Measurements from ENCODE around the gene PRDM5. TPM values are rescaled to one million over a fixed set of nuclear protein-coding genes. Genes with fewer than 3 reads are reported as not detected.

The PRDM5 gene
- total RNA-seq, 3 donors from 2014 or later (not counting 1 experiment from before 2014, with no cell fraction given): not detected

DNA sequence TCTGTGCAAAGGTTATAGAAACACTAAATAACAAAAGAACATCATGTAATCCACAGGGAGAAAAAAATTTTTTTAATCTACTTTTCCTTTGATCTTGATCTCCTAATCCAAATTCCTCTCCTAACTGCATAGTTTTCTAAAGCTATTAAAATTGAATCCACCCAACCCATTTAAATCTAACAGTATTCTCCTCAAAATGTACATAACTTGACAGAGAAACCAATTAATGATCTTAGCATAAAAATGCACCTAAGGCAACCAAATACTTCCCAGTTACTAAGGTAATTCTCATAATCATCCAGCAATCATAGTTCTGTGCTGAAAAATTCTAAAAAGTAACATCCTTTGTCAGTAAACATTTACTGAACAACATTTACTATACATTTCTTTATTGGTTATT lies 60.7 kb downstream of the PRDM5 start:
- no peaks in the 10 kb centered on the region for H3K27me3 ChIP-seq (ENCODE audit: control insufficient read depth, insufficient read depth, low read length)
- no peak for ATAC-seq
- DNase-seq: no peak
- no peaks in the 10 kb centered on the region for H3K4me1 Mint-ChIP-seq
- H3K27ac ChIP-seq (ENCODE audit: low read length): no peak overlapping the region
- H3K27ac Mint-ChIP-seq: no peak overlapping the region
- no peaks in the 10 kb centered on the region for H3K9me3 ChIP-seq (ENCODE audit: control insufficient read depth, insufficient read depth, low read length)
- TF ChIP-seq, protein P1, sequence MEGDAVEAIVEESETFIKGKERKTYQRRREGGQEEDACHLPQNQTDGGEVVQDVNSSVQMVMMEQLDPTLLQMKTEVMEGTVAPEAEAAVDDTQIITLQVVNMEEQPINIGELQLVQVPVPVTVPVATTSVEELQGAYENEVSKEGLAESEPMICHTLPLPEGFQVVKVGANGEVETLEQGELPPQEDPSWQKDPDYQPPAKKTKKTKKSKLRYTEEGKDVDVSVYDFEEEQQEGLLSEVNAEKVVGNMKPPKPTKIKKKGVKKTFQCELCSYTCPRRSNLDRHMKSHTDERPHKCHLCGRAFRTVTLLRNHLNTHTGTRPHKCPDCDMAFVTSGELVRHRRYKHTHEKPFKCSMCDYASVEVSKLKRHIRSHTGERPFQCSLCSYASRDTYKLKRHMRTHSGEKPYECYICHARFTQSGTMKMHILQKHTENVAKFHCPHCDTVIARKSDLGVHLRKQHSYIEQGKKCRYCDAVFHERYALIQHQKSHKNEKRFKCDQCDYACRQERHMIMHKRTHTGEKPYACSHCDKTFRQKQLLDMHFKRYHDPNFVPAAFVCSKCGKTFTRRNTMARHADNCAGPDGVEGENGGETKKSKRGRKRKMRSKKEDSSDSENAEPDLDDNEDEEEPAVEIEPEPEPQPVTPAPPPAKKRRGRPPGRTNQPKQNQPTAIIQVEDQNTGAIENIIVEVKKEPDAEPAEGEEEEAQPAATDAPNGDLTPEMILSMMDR (IDR thresholded peaks at IDR 0.05): no peak
- H3K36me3 Mint-ChIP-seq: no peaks in the 10 kb centered on the region
- no peaks in the 10 kb centered on the region for H3K36me3 ChIP-seq (ENCODE audit: control insufficient read depth, insufficient read depth, low read length)
- no peaks in the 10 kb centered on the region for H3K9me3 Mint-ChIP-seq
- H3K27me3 Mint-ChIP-seq (ENCODE audit: low read depth in 2 of 2): no peaks in the 10 kb centered on the region
- H3K4me1 ChIP-seq (ENCODE audit: control insufficient read depth, insufficient read depth, low read length): no peaks in the 10 kb centered on the region
- H3K4me3 ChIP-seq (ENCODE audit: low read length): no peak overlapping the region
- no peak overlapping the region for H3K4me3 Mint-ChIP-seq
- intact Hi-C loops (cut with micrococcal nuclease): no loop called here

- intact Hi-C loops (cut with micrococcal nuclease): no loop called here
- no peaks in the 10 kb centered on the region for H3K9me3 ChIP-seq (ENCODE audit: control insufficient read depth, insufficient read depth, low read length)
- Mint-ChIP-seq H3K27ac (no peak overlapping the region), H3K36me3 (no peaks in the 10 kb centered on the region), H3K4me1 (no peaks in the 10 kb centered on the region), H3K9me3 (no peaks in the 10 kb centered on the region), H3K27me3 (ENCODE audit: low read depth in 2 of 2) (no peaks in the 10 kb centered on the region), H3K4me3 (no peak overlapping the region)
- 59% methylated on average over 3 of the region's 3 CpGs for WGBS (ENCODE audit: insufficient coverage)
- H3K27me3 ChIP-seq (ENCODE audit: control insufficient read depth, insufficient read depth, low read length): no peaks in the 10 kb centered on the region
- no peak overlapping the region for H3K27ac ChIP-seq (ENCODE audit: low read length)
- no peak overlapping the region for H3K4me3 ChIP-seq (ENCODE audit: low read length)
- ATAC-seq: no peak
- TF ChIP-seq, protein P1 (IDR thresholded peaks at IDR 0.05): no peak
- H3K36me3 ChIP-seq (ENCODE audit: control insufficient read depth, insufficient read depth, low read length): no peaks in the 10 kb centered on the region
- no peaks in the 10 kb centered on the region for H3K4me1 ChIP-seq (ENCODE audit: control insufficient read depth, insufficient read depth, low read length)
- no peak for DNase-seq
Observed at GRCh38 chr4:120858776-120859175, 63.8 kb downstream of the PRDM5 start.

DNA sequence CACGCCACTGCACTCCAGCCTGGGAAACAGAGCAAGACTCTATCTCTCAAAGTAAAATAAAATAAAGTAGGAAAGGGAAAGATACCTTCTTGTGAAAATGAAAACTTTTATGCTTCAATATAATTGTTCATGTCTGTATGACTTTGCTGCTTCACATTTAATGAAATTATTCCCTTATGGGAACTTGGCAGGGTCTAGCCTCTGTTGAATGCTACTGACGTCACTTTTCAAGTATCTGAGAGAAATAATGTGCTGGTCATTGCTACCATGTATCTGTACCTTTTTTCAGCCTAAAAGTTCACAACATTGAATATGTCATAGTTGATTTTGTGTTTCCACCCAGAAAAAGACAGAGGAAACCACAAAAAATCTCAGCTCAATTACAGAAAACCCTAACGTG lies 65.2 kb downstream of the PRDM5 start:
- no peaks in the 10 kb centered on the region for H3K9me3 Mint-ChIP-seq
- DNase-seq (no peak), ATAC-seq (no peak)
- intact Hi-C loops (cut with micrococcal nuclease): no loop called here
- H3K27me3 ChIP-seq (ENCODE audit: control insufficient read depth, insufficient read depth, low read length): no peaks in the 10 kb centered on the region
- no peaks in the 10 kb centered on the region for H3K4me1 ChIP-seq (ENCODE audit: control insufficient read depth, insufficient read depth, low read length)
- H3K36me3 ChIP-seq (ENCODE audit: control insufficient read depth, insufficient read depth, low read length): no peaks in the 10 kb centered on the region
- H3K9me3 ChIP-seq (ENCODE audit: control insufficient read depth, insufficient read depth, low read length): no peaks in the 10 kb centered on the region
- H3K36me3 Mint-ChIP-seq: no peaks in the 10 kb centered on the region
- no peak overlapping the region for H3K4me3 Mint-ChIP-seq
- H3K4me3 ChIP-seq (ENCODE audit: low read length): no peak overlapping the region
- WGBS (ENCODE audit: insufficient coverage): 87% methylated on average over 1 of the region's 3 CpGs
- H3K27me3 Mint-ChIP-seq (ENCODE audit: low read depth in 2 of 2): no peaks in the 10 kb centered on the region
- H3K27ac Mint-ChIP-seq: no peak overlapping the region
- H3K4me1 Mint-ChIP-seq: no peaks in the 10 kb centered on the region
- TF ChIP-seq, protein P1 (IDR thresholded peaks at IDR 0.05): no peak
- no peak overlapping the region for H3K27ac ChIP-seq (ENCODE audit: low read length)

DNA sequence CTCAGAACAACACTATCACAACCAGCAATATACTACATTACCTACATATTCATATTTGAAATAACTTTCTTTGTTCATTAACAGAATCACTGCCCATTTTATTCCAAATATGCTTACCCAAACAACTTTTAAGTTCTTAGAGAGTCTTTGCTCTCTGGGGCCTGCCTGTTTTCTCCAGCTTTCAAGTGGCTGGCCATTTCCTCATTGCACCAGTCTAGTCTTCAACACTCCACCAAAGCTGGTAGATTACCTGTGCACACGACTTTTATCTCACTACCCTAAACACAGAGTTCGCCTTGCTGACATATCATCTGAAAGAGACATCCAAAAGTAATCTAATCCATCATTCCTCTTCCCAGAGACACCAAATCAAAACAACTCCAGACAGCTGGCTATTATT lies 66.2 kb downstream of the PRDM5 start:
- Histone ChIP-seq H3K27ac (ENCODE audit: low read length) (no peak overlapping the region), H3K9me3 (ENCODE audit: control insufficient read depth, insufficient read depth, low read length) (no peaks in the 10 kb centered on the region), H3K4me1 (ENCODE audit: control insufficient read depth, insufficient read depth, low read length) (no peaks in the 10 kb centered on the region), H3K36me3 (ENCODE audit: control insufficient read depth, insufficient read depth, low read length) (no peaks in the 10 kb centered on the region), H3K4me3 (ENCODE audit: low read length) (no peak overlapping the region), H3K27me3 (ENCODE audit: control insufficient read depth, insufficient read depth, low read length) (no peaks in the 10 kb centered on the region)
- no peaks in the 10 kb centered on the region for H3K9me3 Mint-ChIP-seq
- H3K4me3 Mint-ChIP-seq: no peak overlapping the region
- no peaks in the 10 kb centered on the region for H3K27me3 Mint-ChIP-seq (ENCODE audit: low read depth in 2 of 2)
- TF ChIP-seq, protein P1 (IDR thresholded peaks at IDR 0.05): no peak
- intact Hi-C loops (cut with micrococcal nuclease): no loop called here
- no peaks in the 10 kb centered on the region for H3K4me1 Mint-ChIP-seq
- H3K27ac Mint-ChIP-seq: no peak overlapping the region
- DNase-seq (no peak), ATAC-seq (no peak)
- whole genome bisulfite sequencing (ENCODE audit: insufficient coverage): 82% methylated on average over 2 of the region's 2 CpGs
- no peaks in the 10 kb centered on the region for H3K36me3 Mint-ChIP-seq

Measured in natural killer cell (primary cell).